DND-41 (cell line): ENCODE measurements around the gene CRTAC1.
"Not testable (repeated sequence)": the region's sequence is repeated elsewhere in the genome, so short reads cannot be mapped to it uniquely, and the experiment has no call there.

Experiments
- ATAC-seq: fragments of 200-7000 bp; cut with Tn5 transposase; 3 replicates; pipeline ENCODE4 v1.9.1; 2021; ENCODE audit warnings: low read depth; ENCODE audit not compliant: insufficient read depth
- DNase-seq: peaks from one replicate; pipeline ENCODE4 v3.0.0-alpha.2; 2020
- H2AFZ ChIP-seq: 2 replicates; pipeline ENCODE4 v1.6.0; 2012; ENCODE audit warnings: low read depth, low read length
- H3K27ac ChIP-seq: 2 replicates; pipeline ENCODE4 v1.5.1; 2012; ENCODE audit warnings: low read length, inconsistent platforms
- H3K27me3 ChIP-seq: fragments of 200-600 bp; sonication (generic); 2 replicates; pipeline ENCODE4 v1.6.0; 2012; ENCODE audit warnings: low read length, mild to moderate bottlenecking, inconsistent platforms; ENCODE audit not compliant: insufficient read depth, poor library complexity
- H3K36me3 ChIP-seq: 2 replicates; pipeline ENCODE4 v1.5.1; 2012; ENCODE audit warnings: low read length, inconsistent platforms; ENCODE audit not compliant: insufficient read depth
- H3K4me1 ChIP-seq: 2 replicates; pipeline ENCODE4 v1.5.1; 2012; ENCODE audit warnings: mild to moderate bottlenecking, low read length; ENCODE audit not compliant: insufficient read depth
- H3K4me2 ChIP-seq: 2 replicates; pipeline ENCODE4 v1.6.0; 2012; ENCODE audit warnings: mild to moderate bottlenecking, moderate library complexity, low read length, inconsistent platforms; ENCODE audit not compliant: insufficient read depth
- H3K4me3 ChIP-seq, 2 experiments: fragments of 200-600 bp in 1 of 2; shearing (Covaris generic) in 1 of 2; 2 replicates each; pipeline ENCODE4 v1.5.1; 2012 to 2016; ENCODE audit warnings: inconsistent platforms in 2 of 2, low read length in 2 of 2, mild to moderate bottlenecking in 2 of 2, low read depth in 1 of 2, moderate library complexity in 1 of 2
- H3K79me2 ChIP-seq: 2 replicates; pipeline ENCODE4 v1.6.0; 2012; ENCODE audit warnings: low read length, inconsistent platforms; ENCODE audit not compliant: insufficient read depth
- H3K9ac ChIP-seq: 2 replicates; pipeline ENCODE4 v1.6.0; 2012; ENCODE audit warnings: low read depth, mild to moderate bottlenecking, inconsistent platforms, low read length, moderate library complexity
- H3K9me3 ChIP-seq: 2 replicates; pipeline ENCODE4 v1.5.1; 2012; ENCODE audit warnings: low read length, moderate library complexity, mild to moderate bottlenecking, inconsistent platforms; ENCODE audit not compliant: insufficient read depth, severe bottlenecking
- H4K20me1 ChIP-seq: 2 replicates; pipeline ENCODE4 v1.6.0; 2012; ENCODE audit warnings: low read length; ENCODE audit not compliant: insufficient read depth
- EZH2 ChIP-seq: IDR thresholded peaks from 3 replicates; pipeline ENCODE4 v1.6.1; 2012; ENCODE audit warnings: borderline replicate concordance, low read depth, mild to moderate bottlenecking, moderate library complexity, low read length, inconsistent platforms; ENCODE audit not compliant: severe bottlenecking
- TF ChIP-seq, protein P1 (sequence below): IDR thresholded peaks from 2 replicates; pipeline ENCODE4 v1.5.1; 2012; ENCODE audit warnings: borderline replicate concordance, low read length, moderate library complexity, mild to moderate bottlenecking; ENCODE audit not compliant: poor library complexity, severe bottlenecking; ENCODE audit errors: extremely low read depth

Gene CRTAC1

DNA sequence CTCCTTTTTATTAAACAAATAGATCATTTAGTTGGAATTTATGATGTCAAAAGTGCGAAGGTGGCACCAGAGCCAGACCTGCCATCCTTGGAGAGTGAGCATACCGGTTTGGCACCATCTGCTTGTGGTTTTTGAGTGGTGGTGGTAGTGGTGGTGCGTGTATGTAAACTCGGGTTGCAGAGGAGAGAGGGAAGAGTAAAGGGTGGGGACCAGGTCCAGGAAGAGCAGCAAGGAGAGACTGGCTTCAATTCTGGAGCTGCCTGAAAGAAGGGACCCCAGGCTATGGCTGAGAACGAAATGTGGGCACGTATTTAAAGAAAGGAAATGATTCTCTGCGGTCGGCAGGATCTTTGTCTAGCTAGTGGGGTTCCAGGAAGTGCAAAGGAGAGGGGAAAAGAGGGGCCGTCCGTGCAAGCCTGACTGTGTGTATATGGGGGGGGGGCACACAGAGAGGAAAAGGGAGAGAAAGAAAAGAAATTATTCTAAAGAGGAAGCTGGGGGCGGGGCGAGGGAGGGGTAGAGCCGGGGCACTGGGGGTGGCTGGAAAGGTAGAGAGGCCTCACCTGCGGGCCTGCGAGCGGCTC is 181.2 kb downstream of the CRTAC1 start:
- Histone ChIP-seq H3K27ac (no peak overlapping the region), H3K36me3 (no peaks in the 10 kb centered on the region), H3K4me3 (peak overlapping the region; percentile 9 to 60; a peak in 3 of 4 replicates), H3K4me1 (peaks cover 14% of the 10 kb centered on the region), H3K27me3 (peaks cover 14% of the 10 kb centered on the region), H4K20me1 (peaks cover 20% of the 10 kb centered on the region), H3K4me2 (peak overlapping the region; percentile 87), H2AFZ (no peak overlapping the region; the same call in 1 of the 2 replicates), H3K9ac (no peak overlapping the region; the same call in 1 of the 2 replicates), H3K9me3 (no peaks in the 10 kb centered on the region), H3K79me2 (no peaks in the 10 kb centered on the region)
- ATAC-seq (peak; percentile 31), DNase-seq (no peak)
- TF ChIP-seq EZH2: no peak
- TF ChIP-seq, protein P1, sequence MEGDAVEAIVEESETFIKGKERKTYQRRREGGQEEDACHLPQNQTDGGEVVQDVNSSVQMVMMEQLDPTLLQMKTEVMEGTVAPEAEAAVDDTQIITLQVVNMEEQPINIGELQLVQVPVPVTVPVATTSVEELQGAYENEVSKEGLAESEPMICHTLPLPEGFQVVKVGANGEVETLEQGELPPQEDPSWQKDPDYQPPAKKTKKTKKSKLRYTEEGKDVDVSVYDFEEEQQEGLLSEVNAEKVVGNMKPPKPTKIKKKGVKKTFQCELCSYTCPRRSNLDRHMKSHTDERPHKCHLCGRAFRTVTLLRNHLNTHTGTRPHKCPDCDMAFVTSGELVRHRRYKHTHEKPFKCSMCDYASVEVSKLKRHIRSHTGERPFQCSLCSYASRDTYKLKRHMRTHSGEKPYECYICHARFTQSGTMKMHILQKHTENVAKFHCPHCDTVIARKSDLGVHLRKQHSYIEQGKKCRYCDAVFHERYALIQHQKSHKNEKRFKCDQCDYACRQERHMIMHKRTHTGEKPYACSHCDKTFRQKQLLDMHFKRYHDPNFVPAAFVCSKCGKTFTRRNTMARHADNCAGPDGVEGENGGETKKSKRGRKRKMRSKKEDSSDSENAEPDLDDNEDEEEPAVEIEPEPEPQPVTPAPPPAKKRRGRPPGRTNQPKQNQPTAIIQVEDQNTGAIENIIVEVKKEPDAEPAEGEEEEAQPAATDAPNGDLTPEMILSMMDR: no peak

DNA sequence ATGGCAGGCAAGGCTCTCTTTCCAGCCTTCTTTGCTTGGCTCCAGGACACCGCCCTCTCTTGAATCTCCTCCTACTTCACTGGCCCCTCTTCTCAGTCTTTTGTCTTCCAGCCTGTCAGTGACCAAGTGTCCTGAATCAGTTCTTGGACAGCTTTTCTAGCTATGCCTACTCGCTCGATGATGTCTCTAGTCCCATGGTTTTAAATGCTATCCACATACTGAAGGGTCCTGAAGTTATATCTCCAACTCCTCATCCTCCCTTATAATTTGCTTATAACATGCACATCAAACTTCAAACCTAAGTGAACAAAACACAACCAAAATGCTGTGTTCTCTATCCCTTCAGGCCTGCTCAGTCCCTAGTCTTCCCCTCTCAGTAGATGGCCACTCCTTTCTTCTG is 185.7 kb downstream of the CRTAC1 start:
- H3K27me3 ChIP-seq: peaks cover 4% of the 10 kb centered on the region
- ATAC-seq (no peak), DNase-seq (no peak)
- H4K20me1 ChIP-seq: 0 out of 2 replicates have a peak, but pooled peaks cover 4% of the 10 kb centered on the region
- H3K79me2 ChIP-seq: no peaks in the 10 kb centered on the region
- no peak overlapping the region for H3K4me2 ChIP-seq
- no peaks in the 10 kb centered on the region for H3K9me3 ChIP-seq
- H3K27ac ChIP-seq: no peak overlapping the region
- peaks cover 9% of the 10 kb centered on the region for H3K4me1 ChIP-seq
- H3K36me3 ChIP-seq: no peaks in the 10 kb centered on the region
- H3K9ac ChIP-seq: no peak overlapping the region
- H2AFZ ChIP-seq: no peak overlapping the region
- H3K4me3 ChIP-seq: no peak overlapping the region
- TF ChIP-seq, protein P1: no peak
- TF ChIP-seq EZH2: no peak

DNA sequence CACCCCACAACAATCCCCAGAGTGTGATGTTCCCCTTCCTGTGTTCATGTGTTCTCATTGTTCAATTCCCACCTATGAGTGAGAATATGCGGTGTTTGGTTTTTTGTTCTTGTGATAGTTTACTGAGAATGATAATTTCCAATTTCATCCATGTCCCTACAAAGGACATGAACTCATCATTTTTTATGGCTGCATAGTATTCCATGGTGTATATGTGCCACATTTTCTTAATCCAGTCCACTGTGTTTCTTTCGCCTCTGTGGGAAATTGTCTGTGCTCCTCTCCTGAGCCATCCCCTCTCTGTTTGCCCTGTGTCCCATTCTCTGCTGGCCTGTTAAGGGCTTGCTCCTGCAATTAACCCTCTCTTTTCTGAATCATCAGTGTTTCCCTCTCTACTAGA is 186.4 kb downstream of the CRTAC1 start:
- not testable (repeated sequence) for H3K4me1 ChIP-seq, H3K27me3 ChIP-seq, H3K9me3 ChIP-seq, H3K36me3 ChIP-seq, H3K9ac ChIP-seq, ATAC-seq, H2AFZ ChIP-seq, H3K27ac ChIP-seq, H3K4me3 ChIP-seq, DNase-seq, H3K4me2 ChIP-seq, H3K79me2 ChIP-seq, H4K20me1 ChIP-seq

DNA sequence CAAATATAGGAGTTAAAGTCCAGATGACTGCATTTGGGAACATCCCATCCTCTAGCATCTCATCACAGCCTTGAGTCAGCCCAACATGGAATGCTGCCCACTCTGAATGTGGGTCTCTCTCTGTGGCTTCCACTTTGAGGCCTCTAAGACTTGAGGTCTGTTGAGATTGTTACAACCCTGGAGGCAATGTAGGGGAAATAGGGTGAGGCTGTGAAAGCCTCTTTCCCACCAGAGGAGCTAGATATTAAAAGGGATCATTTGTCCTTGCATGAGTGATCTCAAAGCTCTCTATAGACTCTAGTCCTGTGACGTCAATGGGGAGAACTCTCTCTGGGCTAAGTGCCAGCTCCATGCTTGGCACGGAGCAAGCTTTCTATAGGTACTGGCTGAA is 187.1 kb downstream of the CRTAC1 start:
- Histone ChIP-seq H4K20me1 (no peaks in the 10 kb centered on the region), H3K79me2 (no peaks in the 10 kb centered on the region), H3K27me3 (no peaks in the 10 kb centered on the region), H3K36me3 (no peaks in the 10 kb centered on the region), H3K9me3 (no peaks in the 10 kb centered on the region), H3K4me3 (no peak overlapping the region), H2AFZ (no peak overlapping the region), H3K4me2 (no peak overlapping the region), H3K9ac (no peak overlapping the region), H3K27ac (no peak overlapping the region), H3K4me1 (no peaks in the 10 kb centered on the region)
- ATAC-seq (no peak), DNase-seq (no peak)
- TF ChIP-seq, protein P1: no peak
- no peak for TF ChIP-seq EZH2
